22Rv1 (cell line): ENCODE results near the gene COL4A2.

Experiments
- H3K27ac ChIP-seq: fragments of 450-650 bp; 2 replicates; pipeline ENCODE4 v1.5.1; 2017
- CTCF ChIP-seq: fragments of 450-650 bp; IDR thresholded peaks from 2 replicates; pipeline ENCODE4 v1.5.1; 2017; ENCODE audit warnings: mild to moderate bottlenecking
- ZFX ChIP-seq: fragments of 450-650 bp; IDR thresholded peaks from 2 replicates; pipeline ENCODE4 v1.6.1; 2017; ENCODE audit warnings: antibody characterized with exemption, borderline replicate concordance

COL4A2 gene

DNA sequence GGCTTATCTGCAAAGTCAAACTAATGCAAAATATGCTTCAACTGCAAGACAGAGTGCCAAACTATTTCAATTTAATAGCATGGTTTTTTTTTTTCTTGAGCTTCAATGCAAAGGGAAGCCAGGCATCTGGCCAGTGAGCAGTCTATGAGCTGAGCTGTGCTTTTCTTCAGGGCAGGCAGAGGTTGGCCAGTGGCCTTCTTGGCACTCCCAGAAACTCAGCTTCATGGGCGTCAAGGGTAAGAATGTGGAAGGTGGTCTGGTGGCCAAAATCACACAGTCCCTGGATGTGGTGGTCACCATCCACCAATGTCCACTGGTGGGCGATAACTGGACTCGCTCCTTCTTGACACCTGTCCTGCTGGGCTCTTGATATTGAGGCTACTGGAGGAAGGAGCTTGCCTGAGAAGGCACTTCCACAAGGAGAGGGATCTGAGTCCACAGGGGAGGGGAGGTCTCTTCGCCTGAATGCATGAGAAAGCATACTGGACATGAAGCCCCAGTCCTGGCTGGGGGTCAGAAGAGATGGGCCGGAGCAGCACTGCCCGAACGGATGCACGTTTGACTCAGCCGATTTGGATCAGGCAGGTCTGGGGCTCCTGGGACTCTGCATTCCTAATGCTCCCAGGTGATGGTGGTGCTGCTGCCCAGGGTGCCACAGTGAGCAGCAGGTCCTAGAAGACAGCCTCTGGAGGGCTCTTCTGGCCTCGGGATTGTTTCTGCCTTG, 17.1 kb downstream of the COL4A2 start:
- H3K27ac ChIP-seq = no peak overlapping the region
- TF ChIP-seq ZFX (no peak), CTCF (no peak)

GRCh38 chr13:110326263-110326904, 19.3 kb downstream of the COL4A2 start:
- no peak overlapping the region for H3K27ac ChIP-seq

DNA sequence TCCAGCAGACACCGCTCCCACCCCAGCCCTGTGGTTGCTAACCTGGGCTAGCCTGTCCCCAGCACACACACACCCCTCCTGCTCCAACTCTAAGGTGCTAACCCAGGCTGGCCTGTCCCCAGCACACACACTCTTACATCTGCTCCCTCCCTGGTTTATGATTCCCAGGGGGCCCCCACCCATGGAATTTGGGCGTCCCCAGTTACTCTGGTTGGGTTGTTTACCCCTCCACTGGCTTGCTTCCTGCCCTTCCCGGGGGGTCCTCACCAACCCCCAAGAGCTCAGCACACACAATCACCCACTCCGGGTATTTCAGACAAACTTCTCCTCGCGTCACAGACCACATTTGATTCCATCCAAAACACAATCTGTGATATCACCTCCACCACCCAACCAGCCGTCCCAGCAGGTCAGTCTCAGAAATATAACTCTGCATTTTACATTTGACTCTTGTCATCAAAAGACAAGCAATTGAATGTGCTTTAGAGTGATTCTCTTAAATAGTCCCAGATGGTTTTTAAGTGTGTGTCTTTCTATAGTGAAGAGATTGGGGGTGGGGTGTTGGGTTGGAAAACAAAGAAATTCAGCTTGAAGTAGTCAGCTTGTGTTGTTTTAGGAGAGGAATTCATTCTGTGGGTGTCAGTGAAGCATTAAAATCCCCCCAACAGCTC, 20.1 kb downstream of the COL4A2 start:
- H3K27ac ChIP-seq = no peak overlapping the region
- no peak for TF ChIP-seq CTCF
- no peak for TF ChIP-seq ZFX

More at GRCh38 chr13:110326263-110326904, 19.3 kb downstream of the COL4A2 start:
- TF ChIP-seq CTCF (no peak), ZFX (no peak)

DNA sequence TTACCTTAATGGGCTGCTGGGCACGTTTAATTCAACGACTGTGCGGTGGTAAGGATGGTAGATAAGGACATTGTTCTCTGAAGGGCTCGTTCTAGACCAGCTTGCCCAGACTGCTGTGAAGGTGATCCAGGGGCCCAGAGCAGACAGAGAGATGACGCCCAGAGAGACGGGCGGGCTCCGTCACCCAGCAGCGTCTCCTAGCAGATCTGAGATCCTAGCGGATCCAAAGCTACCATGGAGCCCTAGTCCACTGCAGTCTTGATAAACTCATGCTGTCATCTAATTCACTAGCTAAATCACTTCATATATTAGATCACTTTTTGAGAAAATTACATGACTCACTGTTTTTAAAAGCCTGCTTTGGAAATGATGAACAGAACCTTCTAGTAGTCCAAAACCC, 21.5 kb downstream of the COL4A2 start:
- TF ChIP-seq ZFX = no peak
- no peak for TF ChIP-seq CTCF
- no peak overlapping the region for H3K27ac ChIP-seq

DNA sequence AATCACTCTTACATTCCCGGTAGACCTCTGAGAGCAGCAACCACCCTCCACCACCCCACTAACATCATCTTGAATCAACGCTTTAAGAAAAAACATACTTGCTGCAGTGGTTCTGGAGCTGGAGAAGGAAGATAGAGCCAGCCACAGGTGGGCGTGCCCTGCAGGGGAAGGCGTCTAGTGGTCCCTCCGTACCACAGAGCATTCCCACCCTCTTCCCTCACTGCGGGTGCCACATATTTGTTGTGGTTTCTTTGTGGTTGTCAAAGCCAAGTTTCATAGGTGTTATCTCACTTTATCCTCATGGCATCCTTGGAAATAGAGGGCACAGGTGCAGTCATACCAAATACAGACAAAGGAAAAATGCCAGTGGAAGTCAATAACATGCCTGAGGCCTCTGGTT, 22.2 kb downstream of the COL4A2 start:
- H3K27ac ChIP-seq = no peak overlapping the region
- TF ChIP-seq CTCF = no peak
- TF ChIP-seq ZFX = no peak

GRCh38 chr13:110329798-110330461, 22.8 kb downstream of the COL4A2 start:
- no peak overlapping the region for H3K27ac ChIP-seq
- TF ChIP-seq CTCF (no peak), ZFX (no peak)
